ENCODE results near the gene RHOT2.

GRCh38 chr16:622920-623280, 45.0 kb upstream of the RHOT2 start:
- TF ChIP-seq CTCF (IDR thresholded peaks at IDR 0.05) = no peak
- no peak for TF ChIP-seq POLR2A (IDR thresholded peaks at IDR 0.05)

Data from adrenal gland (tissue), 5 donors.